ENCODE measurements around the gene FXYD6.

- TF ChIP-seq POLR3A (IDR thresholded peaks at IDR 0.05; ENCODE audit: borderline replicate concordance, extremely low read depth, insufficient read depth, insufficient read length) = no peak
- TF ChIP-seq CTCF (IDR thresholded peaks at IDR 0.05 in 2 of 3, conservative IDR thresholded peaks at IDR 0.05 in 1 of 3; ENCODE audit: insufficient read depth in 2 of 3, low read depth in 1 of 3, low read length in 3 of 3) = no peak
- TF ChIP-seq EP300 (IDR thresholded peaks at IDR 0.05; ENCODE audit: low read length) = no peak
- no peak for TF ChIP-seq CREM (IDR thresholded peaks at IDR 0.05; ENCODE audit: low read depth)
- TF ChIP-seq ARHGAP35 (IDR thresholded peaks at IDR 0.05; ENCODE audit: partially characterized antibody) = no peak
- TF ChIP-seq SNAPC5 (CRISPR knock-in tag; IDR thresholded peaks at IDR 0.05) = no peak
- TF ChIP-seq JUN (IDR thresholded peaks at IDR 0.05; ENCODE audit: borderline replicate concordance, low read depth, low read length) = no peak
- TF ChIP-seq JUN (CRISPR knock-in tag; IDR thresholded peaks at IDR 0.05; ENCODE audit: borderline replicate concordance) = no peak
Observed at GRCh38 chr11:117860139-117860538, 16.3 kb downstream of the FXYD6 start.

Measured in K562 (cell line).